Upper lobe of left lung (tissue), 6 donors: ENCODE results near the gene IL6ST. TPM values are rescaled to one million over a fixed set of nuclear protein-coding genes. Genes with fewer than 3 reads are reported as not detected.
"Not testable (repeated sequence)": the region's sequence is repeated elsewhere in the genome, so short reads cannot be mapped to it uniquely, and the experiment has no call there.

Experiments
- ATAC-seq, 2 donors: fragments of 200-7000 bp; cut with Tn5 transposase; one replicate each; pipeline ENCODE4 v1.9.1; 2022; ENCODE audit warnings: mild to moderate bottlenecking in 2 of 2, moderate library complexity in 2 of 2; ENCODE audit not compliant: low FRiP score in 2 of 2
- DNase-seq, 2 donors: peaks; one replicate each; pipeline ENCODE4 v3.0.0-alpha.2; 2019 to 2020
- H3K27ac ChIP-seq, 4 donors: fragments of 200-600 bp; sonication (generic); one replicate each; pipeline ENCODE4 v1.5.1; 2016 to 2019
- H3K27me3 ChIP-seq, 4 donors: fragments of 200-600 bp; sonication (generic); one replicate each; pipeline ENCODE4 v1.5.1; 2017 to 2019
- H3K36me3 ChIP-seq, 4 donors: fragments of 200-600 bp; sonication (generic); one replicate each; pipeline ENCODE4 v1.5.1; 2016 to 2019
- H3K4me1 ChIP-seq, 4 donors: fragments of 200-600 bp; sonication (generic); one replicate each; pipeline ENCODE4 v1.5.1; 2018 to 2019
- H3K4me3 ChIP-seq, 4 donors: fragments of 200-600 bp; sonication (generic); one replicate each; pipeline ENCODE4 v1.5.1; 2017 to 2019; ENCODE audit warnings: mild to moderate bottlenecking in 2 of 4, moderate library complexity in 1 of 4
- H3K9me3 ChIP-seq, 4 donors: fragments of 200-600 bp; sonication (generic); one replicate each; pipeline ENCODE4 v1.5.1; 2018 to 2019
- CTCF ChIP-seq, 6 experiments: fragments of 450-650 bp in 4 of 6; fragments of 200-600 bp in 2 of 6; sonication (generic) in 2 of 6; IDR thresholded peaks; one replicate each; pipeline ENCODE4 v1.5.1; 2016 to 2019; ENCODE audit warnings: antibody characterized with exemption in 6 of 6
- EP300 ChIP-seq, 4 donors: sonication (generic); formaldehyde crosslinking; IDR thresholded peaks; one replicate each; pipeline ENCODE4 v1.5.1; 2017; ENCODE audit warnings: antibody characterized with exemption in 4 of 4, control low read depth in 2 of 4
- POLR2A ChIP-seq, 4 donors: fragments of 450-650 bp; IDR thresholded peaks; one replicate each; pipeline ENCODE4 v1.5.1; 2016 to 2017; ENCODE audit warnings: antibody characterized with exemption in 4 of 4, mild to moderate bottlenecking in 2 of 4
- POLR2AphosphoS5 ChIP-seq, 2 donors: sonication (generic); formaldehyde crosslinking; IDR thresholded peaks; one replicate each; pipeline ENCODE4 v1.5.1; 2017; ENCODE audit warnings: antibody characterized with exemption in 2 of 2
- WGBS, 2 donors: methylation state at CpG; one replicate each; pipeline ENCODE4 v1.1.5; 2017 to 2018; 5-methylcytosine and 5-hydroxymethylcytosine counted together
- total RNA-seq, 6 donors: library from RNA; depleted of rRNA in 4 of 6; stranded (reverse); fragments of >200 nt in 4 of 6; gene quantifications; one replicate each; pipeline versions ENCODE4 v1.1.0 to v1.2.1, GENCODE V29; 2016 to 2021
- donor health status: DM: no; HTN: no; CAD: no; lungs with moderate emphysema.
- donor health status: DM: no; HTN: yes; CAD: no; lungs with severe emphysema.

IL6ST gene
- total RNA-seq, 6 donors from 2014 or later: 177 to 383 (median 300) TPM

- DNase-seq: no peak
- WGBS, 2 donors: 26 to 51% methylated on average over 5 of the region's 5 CpGs
- peak overlapping the region; percentile 97 to 100 (median 99) for H3K27ac ChIP-seq
Observed at GRCh38 chr5:55991768-55992486, 2.8 kb downstream of the IL6ST start.

GRCh38 chr5:55990895-55991294 is 3.9 kb downstream of the IL6ST start:
- H3K4me1 ChIP-seq: peaks cover 16 to 57% (median 41%) of the 10 kb centered on the region in 4 donors
- WGBS, 2 donors: 91 to 95% methylated on average over 4 of the region's 4 CpGs
- H3K27ac ChIP-seq: peak overlapping the region in 2 of 4 donors; percentile 97 to 99
- H3K27me3 ChIP-seq, H3K36me3 ChIP-seq, H3K9me3 ChIP-seq, ATAC-seq, DNase-seq: not testable (repeated sequence)
- peak overlapping the region in 1 of 4 donors; percentile 68 for H3K4me3 ChIP-seq

More at GRCh38 chr5:55991768-55992486, 2.8 kb downstream of the IL6ST start:
- H3K9me3 ChIP-seq: no peaks in the 10 kb centered on the region
- no peak for TF ChIP-seq POLR2A (IDR thresholded peaks at IDR 0.05)
- H3K36me3 ChIP-seq: peaks cover 0 to 2% (median 0%) of the 10 kb centered on the region in 4 donors
- H3K4me3 ChIP-seq: peak overlapping the region in 3 of 4 donors; percentile 68 to 85 (median 72)
- H3K4me1 ChIP-seq: peaks cover 21 to 61% (median 44%) of the 10 kb centered on the region in 4 donors
- no peaks in the 10 kb centered on the region for H3K27me3 ChIP-seq
- ATAC-seq: no peak

GRCh38 chr5:55989860-55990259 is 4.9 kb downstream of the IL6ST start:
- H3K4me3 ChIP-seq: peak overlapping the region in 1 of 4 donors; percentile 11
- DNase-seq: no peak
- TF ChIP-seq POLR2A (IDR thresholded peaks at IDR 0.05): no peak
- no peak for TF ChIP-seq POLR2AphosphoS5 (IDR thresholded peaks at IDR 0.05)
- no peak for TF ChIP-seq CTCF (IDR thresholded peaks at IDR 0.05)
- TF ChIP-seq EP300 (IDR thresholded peaks at IDR 0.05): no peak
- no peaks in the 10 kb centered on the region for H3K9me3 ChIP-seq
- peak overlapping the region in 2 of 4 donors; percentile 13 to 39 for H3K27ac ChIP-seq
- H3K27me3 ChIP-seq: no peaks in the 10 kb centered on the region
- ATAC-seq: no peak
- 69 to 76% methylated on average over 1 of the region's 1 CpG for WGBS, 2 donors
- peaks cover 16 to 53% (median 39%) of the 10 kb centered on the region in 4 donors for H3K4me1 ChIP-seq
- H3K36me3 ChIP-seq: peaks cover 0 to 7% (median 0%) of the 10 kb centered on the region in 4 donors

GRCh38 chr5:55988979-55989638 is 5.7 kb downstream of the IL6ST start:
- peak overlapping the region in 1 of 4 donors; percentile 11 for H3K4me3 ChIP-seq
- no peak for DNase-seq
- peaks cover 0 to 7% (median 0%) of the 10 kb centered on the region in 4 donors for H3K36me3 ChIP-seq
- 39 to 47% methylated on average over 4 of the region's 4 CpGs for WGBS, 2 donors
- TF ChIP-seq POLR2AphosphoS5 (IDR thresholded peaks at IDR 0.05) (no peak), CTCF (IDR thresholded peaks at IDR 0.05) (no peak), POLR2A (IDR thresholded peaks at IDR 0.05) (no peak), EP300 (IDR thresholded peaks at IDR 0.05) (no peak)
- no peaks in the 10 kb centered on the region for H3K27me3 ChIP-seq
- H3K4me1 ChIP-seq: peaks cover 24 to 53% (median 42%) of the 10 kb centered on the region in 4 donors
- ATAC-seq: no peak
- no peak overlapping the region for H3K27ac ChIP-seq
- H3K9me3 ChIP-seq: no peaks in the 10 kb centered on the region

- H3K9me3 ChIP-seq, H3K36me3 ChIP-seq, ATAC-seq, H3K27me3 ChIP-seq, H3K27ac ChIP-seq, H3K4me3 ChIP-seq, DNase-seq: not testable (repeated sequence)
- WGBS, 2 donors: 96 to 97% methylated on average over 10 of the region's 10 CpGs
- H3K4me1 ChIP-seq: peaks cover 30 to 59% (median 44%) of the 10 kb centered on the region in 4 donors
Observed at GRCh38 chr5:55988428-55988827, 6.3 kb downstream of the IL6ST start.

- WGBS, 2 donors: 75 to 83% methylated on average over 4 of the region's 4 CpGs
- Histone ChIP-seq H3K27me3 (no peaks in the 10 kb centered on the region), H3K9me3 (no peaks in the 10 kb centered on the region), H3K4me1 (peaks cover 30 to 56% (median 46%) of the 10 kb centered on the region in 4 donors), H3K36me3 (peaks cover 0 to 7% (median 0%) of the 10 kb centered on the region in 4 donors), H3K27ac (no peak overlapping the region), H3K4me3 (no peak overlapping the region)
- ATAC-seq (no peak), DNase-seq (no peak)
- TF ChIP-seq POLR2AphosphoS5 (IDR thresholded peaks at IDR 0.05) (no peak), EP300 (IDR thresholded peaks at IDR 0.05) (no peak), POLR2A (IDR thresholded peaks at IDR 0.05) (no peak), CTCF (IDR thresholded peaks at IDR 0.05) (no peak)
Observed at GRCh38 chr5:55986931-55987330, 7.8 kb downstream of the IL6ST start.
